PC-3 (cell line): ENCODE results near the gene MKRN1.

Experiments
- EZH2 ChIP-seq: fragments of 300-600 bp; sonication (generic); IDR thresholded peaks from one replicate; pipeline ENCODE4 v1.6.1; 2017; ENCODE audit warnings: antibody characterized with exemption, mild to moderate bottlenecking, low read length; ENCODE audit not compliant: unreplicated experiment
- TF ChIP-seq, protein P1 (sequence below): fragments of 300-600 bp; sonication (generic); conservative IDR thresholded peaks from 2 replicates; pipeline ENCODE4 v1.5.1; 2017; ENCODE audit warnings: antibody characterized with exemption, low read depth, mild to moderate bottlenecking, low read length

DNA sequence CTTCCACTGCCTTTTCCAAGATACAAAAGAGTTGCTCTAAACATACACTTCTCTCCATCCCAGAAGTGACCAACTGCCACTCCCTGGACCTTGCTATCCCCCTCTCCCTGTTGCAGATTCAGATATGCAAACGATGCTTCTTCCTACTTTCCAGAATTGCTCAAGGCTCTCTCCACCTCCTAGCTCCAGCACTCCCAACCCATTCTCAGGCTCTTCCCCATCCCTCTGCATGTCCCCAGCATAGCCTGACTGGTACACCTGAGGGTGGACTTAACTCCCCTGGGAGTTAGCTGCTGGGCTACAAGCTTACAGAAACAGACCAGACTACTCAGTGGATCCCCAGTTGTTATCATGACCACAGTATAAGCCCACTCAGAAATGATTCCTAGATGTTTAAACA, 27.6 kb downstream of the MKRN1 start:
- TF ChIP-seq, protein P1, sequence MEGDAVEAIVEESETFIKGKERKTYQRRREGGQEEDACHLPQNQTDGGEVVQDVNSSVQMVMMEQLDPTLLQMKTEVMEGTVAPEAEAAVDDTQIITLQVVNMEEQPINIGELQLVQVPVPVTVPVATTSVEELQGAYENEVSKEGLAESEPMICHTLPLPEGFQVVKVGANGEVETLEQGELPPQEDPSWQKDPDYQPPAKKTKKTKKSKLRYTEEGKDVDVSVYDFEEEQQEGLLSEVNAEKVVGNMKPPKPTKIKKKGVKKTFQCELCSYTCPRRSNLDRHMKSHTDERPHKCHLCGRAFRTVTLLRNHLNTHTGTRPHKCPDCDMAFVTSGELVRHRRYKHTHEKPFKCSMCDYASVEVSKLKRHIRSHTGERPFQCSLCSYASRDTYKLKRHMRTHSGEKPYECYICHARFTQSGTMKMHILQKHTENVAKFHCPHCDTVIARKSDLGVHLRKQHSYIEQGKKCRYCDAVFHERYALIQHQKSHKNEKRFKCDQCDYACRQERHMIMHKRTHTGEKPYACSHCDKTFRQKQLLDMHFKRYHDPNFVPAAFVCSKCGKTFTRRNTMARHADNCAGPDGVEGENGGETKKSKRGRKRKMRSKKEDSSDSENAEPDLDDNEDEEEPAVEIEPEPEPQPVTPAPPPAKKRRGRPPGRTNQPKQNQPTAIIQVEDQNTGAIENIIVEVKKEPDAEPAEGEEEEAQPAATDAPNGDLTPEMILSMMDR: no peak
- no peak for TF ChIP-seq EZH2
